GM12878 (cell line): ENCODE results near the gene C3orf20.

ENCODE experiments used
- ATF2 ChIP-seq: IDR thresholded peaks from 2 replicates; pipeline ENCODE4 v1.6.1; 2012; ENCODE audit warnings: low read length, inconsistent platforms
- BCLAF1 ChIP-seq: fragments of 450-650 bp; IDR thresholded peaks from 2 replicates; pipeline ENCODE4 v1.6.1; 2017; ENCODE audit warnings: antibody characterized with exemption, mild to moderate bottlenecking, moderate library complexity
- CTCF ChIP-seq, 3 experiments: IDR thresholded peaks in 2 of 3; conservative IDR thresholded peaks in 1 of 3; 2 replicates each; pipeline ENCODE4 v1.5.1; 2011; ENCODE audit warnings: low read depth in 3 of 3, low read length in 3 of 3, mild to moderate bottlenecking in 3 of 3, control low read depth in 2 of 3, moderate library complexity in 2 of 3, inconsistent platforms in 1 of 3, mixed read lengths in 1 of 3; ENCODE audit not compliant: control insufficient read depth in 2 of 3, insufficient read depth in 1 of 3; ENCODE audit errors: extremely low read depth in 1 of 3
- EZH2 ChIP-seq: IDR thresholded peaks from 2 replicates; pipeline ENCODE4 v1.6.1; 2012; ENCODE audit warnings: low read depth, mild to moderate bottlenecking, control low read depth, inconsistent platforms, low read length, borderline replicate concordance; ENCODE audit not compliant: control insufficient read depth
- MAX ChIP-seq: IDR thresholded peaks from 2 replicates; pipeline ENCODE4 v1.6.1; 2012; ENCODE audit warnings: low read depth, low read length, improper control_type of control experiment
- MXI1 ChIP-seq: fragments of 150-350 bp; IDR thresholded peaks from 2 replicates; pipeline ENCODE4 v1.6.1; 2011; ENCODE audit warnings: low read depth, mild to moderate bottlenecking, inconsistent platforms, low read length, improper control_type of control experiment
- POLR2A ChIP-seq: IDR thresholded peaks from 2 replicates; pipeline ENCODE4 v1.6.1; 2011; ENCODE audit warnings: low read depth, mild to moderate bottlenecking, low read length
- ZNF24 ChIP-seq: fragments of 450-650 bp; IDR thresholded peaks from 2 replicates; pipeline ENCODE4 v1.6.1; 2017; ENCODE audit warnings: antibody characterized with exemption, mild to moderate bottlenecking

GRCh38 chr3:14789221-14789620 is 114.3 kb downstream of the C3orf20 start:
- TF ChIP-seq CTCF (IDR thresholded peaks at IDR 0.05 in 2 of 3, conservative IDR thresholded peaks at IDR 0.05 in 1 of 3; ENCODE audit: control insufficient read depth in 2 of 3, extremely low read depth in 1 of 3, insufficient read depth in 1 of 3, low read depth in 3 of 3, low read length in 3 of 3) (no peak), ATF2 (no peak), MAX (no peak), BCLAF1 (no peak), POLR2A (no peak), MXI1 (no peak), ZNF24 (no peak), EZH2 (no peak)
